HG02973 (cell line): Measurements from ENCODE around the gene DAND5.
"Not testable (repeated sequence)": the region's sequence is repeated elsewhere in the genome, so short reads cannot be mapped to it uniquely, and the experiment has no call there.

Source experiments
- ATAC-seq: cut with Tn5 transposase; IDR thresholded peaks from one replicate; pipeline ENCODE4 v1.9.1; 2021; ENCODE audit warnings: moderate library complexity; ENCODE audit not compliant: unreplicated experiment

Gene DAND5

DNA sequence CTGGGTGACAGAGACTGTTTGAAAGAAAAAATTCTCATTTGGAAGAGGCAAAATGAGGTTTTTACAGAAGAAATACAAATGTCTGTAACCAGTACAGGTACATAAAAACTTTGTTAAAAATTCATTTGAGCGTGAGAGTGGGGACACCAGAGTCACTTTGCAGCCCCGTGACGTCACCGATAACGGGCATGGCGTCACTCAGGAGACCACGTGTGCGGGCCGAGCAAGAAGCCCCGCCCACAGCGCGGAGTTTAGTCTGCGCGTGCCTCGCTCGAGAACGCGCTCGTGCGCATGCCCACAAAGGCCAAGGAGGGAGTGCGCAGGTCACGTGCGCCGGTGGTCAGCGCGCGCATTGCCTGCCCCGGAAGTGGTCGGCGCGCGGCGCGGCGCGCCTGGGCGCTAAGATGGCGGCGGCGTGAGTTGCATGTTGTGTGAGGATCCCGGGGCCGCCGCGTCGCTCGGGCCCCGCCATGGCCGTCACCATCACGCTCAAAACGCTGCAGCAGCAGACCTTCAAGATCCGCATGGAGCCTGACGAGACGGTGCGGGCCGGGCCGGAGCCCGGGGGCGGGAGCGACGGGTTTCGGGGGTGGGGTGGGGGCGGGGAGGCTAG is 23.8 kb upstream of the DAND5 start, which contains the start of gene RAD23A:
Gene RAD23A (plus strand): TSS at position 384 of the 613 bp plus-strand sequence. CDS start 87 bp downstream, at position 471.
- ATAC-seq: peak; percentile 66

DNA sequence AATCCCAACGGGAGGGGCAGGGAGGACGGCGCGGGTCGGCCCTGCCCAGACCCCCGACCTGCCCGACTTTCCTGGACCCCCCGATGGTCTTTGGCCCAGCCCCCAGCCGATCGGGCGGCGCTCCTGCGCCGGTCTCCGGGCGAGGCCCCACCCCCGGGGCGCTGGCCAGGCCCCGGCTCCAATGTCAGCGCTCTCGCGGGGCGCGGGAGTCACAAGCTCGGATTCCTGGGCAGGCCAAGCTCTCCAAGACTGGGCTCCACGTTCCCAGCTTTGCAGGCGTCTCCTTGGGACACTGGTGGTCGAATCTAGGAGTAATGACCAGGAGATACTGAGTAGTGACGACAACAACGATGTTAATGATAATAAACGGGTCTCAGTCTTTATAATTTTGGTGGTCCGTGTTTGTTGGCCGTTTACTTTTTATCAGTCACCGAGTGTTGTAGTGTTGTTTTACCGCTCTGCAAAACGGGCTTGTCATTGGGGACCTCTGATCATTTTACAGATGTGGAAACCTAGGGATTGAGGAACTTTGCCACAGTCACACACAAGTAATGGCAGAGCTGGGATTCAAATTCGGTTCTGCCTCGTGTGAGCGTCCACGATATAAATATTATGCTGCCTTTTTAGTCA is 23.2 kb upstream of the DAND5 start:
- ATAC-seq: peak; percentile 30

DNA sequence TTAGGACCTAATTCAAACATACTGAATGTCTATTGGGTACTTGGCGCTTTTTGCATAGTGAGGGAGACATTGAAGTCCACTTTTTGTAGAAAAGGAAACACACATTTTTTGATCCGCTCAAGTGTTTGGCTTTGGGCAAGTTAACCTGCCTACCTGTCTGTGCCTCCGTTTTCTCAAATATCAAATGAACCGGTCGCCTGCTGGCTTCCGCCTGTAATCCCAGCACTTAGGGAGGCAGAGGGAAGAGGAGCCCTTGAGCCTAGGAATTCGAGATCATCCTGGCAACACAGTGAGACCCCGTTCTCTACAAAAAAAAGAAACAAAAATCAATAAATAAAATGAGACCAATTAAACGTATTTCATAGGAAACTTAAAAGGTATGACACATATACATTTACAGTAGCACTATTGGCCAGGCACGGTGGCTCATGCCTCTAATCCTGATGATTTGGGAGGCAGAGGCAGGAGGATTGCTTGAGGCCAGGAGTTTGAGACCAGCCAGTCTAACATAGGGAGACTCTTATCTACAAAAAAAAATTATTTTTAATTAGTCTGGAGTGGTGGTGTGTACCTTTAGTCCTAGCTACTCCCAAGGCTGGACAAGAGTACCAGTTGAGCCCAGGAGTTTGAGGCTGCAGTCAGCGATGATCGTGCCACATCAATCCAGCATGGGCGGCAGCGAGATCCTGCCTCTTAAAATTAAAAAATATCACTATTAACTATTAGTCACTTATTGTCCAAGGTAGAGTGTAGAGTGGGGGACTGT is 22.5 kb upstream of the DAND5 start:
- ATAC-seq: no peak

DNA sequence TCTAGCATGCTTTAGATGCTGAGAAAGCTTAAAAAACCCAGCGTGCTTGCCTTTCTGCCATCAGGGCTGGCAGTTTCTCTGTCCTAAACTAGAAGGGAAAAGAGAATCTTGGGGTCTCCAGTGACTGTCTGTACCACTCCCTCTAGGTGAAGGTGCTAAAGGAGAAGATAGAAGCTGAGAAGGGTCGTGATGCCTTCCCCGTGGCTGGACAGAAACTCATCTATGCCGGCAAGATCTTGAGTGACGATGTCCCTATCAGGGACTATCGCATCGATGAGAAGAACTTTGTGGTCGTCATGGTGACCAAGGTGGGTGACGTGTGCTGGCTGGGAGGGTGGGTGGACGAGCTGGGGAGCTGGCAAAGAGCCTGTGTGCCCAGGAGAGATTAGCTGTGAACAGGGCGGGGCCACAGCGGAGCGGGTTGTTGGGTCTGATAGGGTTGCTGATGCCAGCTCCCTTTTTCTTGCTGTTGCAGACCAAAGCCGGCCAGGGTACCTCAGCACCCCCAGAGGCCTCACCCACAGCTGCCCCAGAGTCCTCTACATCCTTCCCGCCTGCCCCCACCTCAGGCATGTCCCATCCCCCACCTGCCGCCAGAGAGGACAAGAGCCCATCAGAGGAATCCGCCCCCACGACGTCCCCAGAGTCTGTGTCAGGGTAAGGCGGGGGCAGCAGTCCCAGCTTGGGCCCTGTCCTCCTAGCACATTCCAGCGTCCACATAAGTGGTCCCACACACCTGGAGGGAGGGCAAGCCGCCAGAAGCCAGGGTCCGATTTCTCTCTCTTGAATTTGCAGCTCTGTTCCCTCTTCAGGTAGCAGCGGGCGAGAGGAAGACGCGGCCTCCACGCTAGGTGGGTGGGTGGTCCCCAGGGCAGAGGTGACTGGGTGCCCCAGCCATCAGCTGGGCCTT is 21.4 kb upstream of the DAND5 start:
- ATAC-seq: no peak

DNA sequence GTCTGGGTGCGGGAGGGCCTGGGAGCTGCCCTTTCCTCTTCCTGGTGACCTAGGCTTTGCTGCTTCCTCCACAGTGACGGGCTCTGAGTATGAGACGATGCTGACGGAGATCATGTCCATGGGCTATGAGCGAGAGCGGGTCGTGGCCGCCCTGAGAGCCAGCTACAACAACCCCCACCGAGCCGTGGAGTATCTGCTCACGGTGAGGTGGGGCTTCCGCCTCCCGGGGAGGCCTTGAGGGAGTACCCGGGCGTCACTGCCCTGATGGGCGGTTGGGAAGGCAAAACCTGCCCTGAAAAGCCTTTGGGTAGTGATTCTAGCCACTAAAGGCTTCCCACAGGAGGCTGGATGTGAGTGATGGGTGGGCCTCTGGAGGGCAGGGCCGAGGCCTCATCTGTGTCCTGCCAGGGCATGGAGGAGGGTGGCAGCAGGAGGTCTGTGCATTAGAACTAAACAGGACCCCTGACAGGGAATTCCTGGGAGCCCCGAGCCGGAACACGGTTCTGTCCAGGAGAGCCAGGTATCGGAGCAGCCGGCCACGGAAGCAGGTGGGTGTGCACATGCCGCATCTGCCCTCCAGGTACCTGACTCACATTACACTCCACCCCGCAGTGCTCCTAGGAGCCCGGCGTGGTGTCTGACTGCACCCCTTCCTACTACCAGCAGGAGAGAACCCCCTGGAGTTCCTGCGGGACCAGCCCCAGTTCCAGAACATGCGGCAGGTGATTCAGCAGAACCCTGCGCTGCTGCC is 20.6 kb upstream of the DAND5 start:
- no peak for ATAC-seq

DNA sequence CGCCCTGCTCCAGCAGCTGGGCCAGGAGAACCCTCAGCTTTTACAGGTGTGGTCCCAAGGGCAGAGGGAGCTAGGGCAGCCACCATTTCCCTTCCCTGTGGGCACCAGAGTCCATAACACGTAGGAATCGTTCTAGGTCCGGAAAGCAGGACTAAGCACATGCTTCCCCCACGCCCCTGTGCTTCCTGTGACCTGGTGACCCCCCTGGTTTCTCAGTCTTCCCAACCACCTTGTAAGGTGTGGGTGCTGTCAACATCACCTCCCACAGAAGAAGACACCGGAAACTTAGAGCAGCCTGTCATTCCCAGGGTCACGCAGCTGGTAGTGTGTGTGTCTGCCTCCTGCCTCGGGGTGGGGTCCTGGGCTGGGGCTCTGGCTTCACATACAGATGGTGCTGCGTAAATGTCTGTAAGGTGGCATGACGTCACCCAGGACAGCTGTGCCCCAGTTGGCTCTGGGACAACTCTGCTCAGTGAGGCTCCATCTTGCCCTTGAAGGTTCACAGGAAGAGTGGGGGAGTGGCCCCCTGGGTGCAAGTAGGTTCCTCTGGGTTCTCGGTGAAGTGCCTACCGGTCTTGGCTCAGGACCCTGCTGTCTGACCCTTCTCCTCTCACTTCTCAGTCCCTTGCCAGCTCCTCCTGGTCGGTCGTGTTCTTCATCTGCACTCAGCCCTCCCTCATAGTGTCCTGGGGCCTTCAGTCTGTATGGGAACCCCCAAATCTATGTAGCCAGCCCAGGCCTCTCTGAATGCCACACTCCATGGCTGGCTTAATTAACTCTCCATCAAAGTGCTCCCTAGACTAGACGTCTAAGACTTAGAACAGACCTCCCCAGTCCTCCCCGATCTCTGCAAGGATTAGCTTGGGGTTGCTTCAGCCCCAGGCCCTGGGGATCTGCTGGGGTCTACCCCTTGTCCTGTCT is 19.8 kb upstream of the DAND5 start:
- ATAC-seq: no peak

DNA sequence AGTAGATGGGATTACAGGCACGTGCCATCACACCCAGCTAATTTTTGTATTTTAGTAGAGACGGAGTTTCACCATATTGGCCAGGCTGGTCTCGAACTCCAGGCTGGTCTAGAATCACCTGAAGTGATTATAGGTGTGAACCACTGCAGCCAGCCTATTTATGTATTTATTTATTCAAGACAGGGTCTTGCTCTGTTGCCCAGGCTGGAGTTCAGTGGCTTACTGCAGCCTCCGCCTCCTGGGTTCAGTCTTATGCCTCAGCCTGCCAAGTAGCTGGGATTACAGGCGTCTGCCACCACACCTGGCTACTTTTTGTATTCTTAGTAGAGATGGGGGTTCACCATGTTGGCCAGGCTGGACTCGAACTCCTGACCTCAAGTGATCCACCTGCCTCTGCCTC is 17.3 kb upstream of the DAND5 start:
- not testable (repeated sequence) for ATAC-seq

DNA sequence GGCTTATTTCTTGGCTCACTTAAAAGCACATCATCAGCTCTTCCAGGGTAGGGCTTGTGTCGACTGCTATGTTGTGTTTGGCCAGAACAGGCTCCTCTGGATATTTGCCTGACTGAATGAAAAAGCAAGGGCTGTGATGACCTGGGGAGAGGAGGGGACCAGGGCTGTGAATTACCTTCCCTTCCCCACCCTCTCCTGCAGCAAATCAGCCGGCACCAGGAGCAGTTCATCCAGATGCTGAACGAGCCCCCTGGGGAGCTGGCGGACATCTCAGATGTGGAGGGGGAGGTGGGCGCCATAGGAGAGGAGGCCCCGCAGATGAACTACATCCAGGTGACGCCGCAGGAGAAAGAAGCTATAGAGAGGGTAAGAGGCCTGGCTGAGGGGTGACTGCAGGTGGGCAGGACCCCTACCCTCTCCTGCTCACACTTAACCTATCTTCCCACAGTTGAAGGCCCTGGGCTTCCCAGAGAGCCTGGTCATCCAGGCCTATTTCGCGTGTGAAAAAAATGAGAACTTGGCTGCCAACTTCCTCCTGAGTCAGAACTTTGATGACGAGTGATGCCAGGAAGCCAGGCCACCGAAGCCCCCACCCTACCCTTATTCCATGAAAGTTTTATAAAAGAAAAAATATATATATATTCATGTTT is 16.8 kb upstream of the DAND5 start:
- no peak for ATAC-seq

DNA sequence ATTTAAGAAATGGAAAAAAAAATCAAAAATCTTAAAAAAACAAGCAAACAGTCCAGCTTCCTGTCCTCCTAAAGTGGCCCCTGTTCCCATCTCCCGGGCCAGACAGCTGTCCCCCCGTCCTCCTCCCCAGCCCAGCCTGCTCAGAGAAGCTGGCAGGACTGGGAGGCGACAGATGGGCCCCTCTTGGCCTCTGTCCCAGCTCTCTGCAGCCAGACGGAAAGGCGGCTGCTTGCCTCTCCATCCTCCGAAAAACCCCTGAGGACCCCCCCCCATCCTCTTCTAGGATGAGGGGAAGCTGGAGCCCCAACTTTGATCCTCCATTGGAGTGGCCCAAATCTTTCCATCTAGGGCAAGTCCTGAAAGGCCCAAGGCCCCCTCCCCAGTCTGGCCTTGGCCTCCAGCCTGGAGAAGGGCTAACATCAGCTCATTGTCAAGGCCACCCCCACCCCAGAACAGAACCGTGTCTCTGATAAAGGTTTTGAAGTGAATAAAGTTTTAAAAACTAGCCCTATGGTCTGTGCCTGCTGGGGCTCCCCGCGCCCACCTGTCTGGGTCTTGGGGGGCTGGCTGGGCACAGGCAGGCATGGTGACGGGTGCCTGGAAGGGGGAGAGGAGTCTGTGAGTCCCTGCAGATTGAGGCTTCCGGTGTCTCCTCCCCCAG is 16.1 kb upstream of the DAND5 start:
- ATAC-seq: no peak

DNA sequence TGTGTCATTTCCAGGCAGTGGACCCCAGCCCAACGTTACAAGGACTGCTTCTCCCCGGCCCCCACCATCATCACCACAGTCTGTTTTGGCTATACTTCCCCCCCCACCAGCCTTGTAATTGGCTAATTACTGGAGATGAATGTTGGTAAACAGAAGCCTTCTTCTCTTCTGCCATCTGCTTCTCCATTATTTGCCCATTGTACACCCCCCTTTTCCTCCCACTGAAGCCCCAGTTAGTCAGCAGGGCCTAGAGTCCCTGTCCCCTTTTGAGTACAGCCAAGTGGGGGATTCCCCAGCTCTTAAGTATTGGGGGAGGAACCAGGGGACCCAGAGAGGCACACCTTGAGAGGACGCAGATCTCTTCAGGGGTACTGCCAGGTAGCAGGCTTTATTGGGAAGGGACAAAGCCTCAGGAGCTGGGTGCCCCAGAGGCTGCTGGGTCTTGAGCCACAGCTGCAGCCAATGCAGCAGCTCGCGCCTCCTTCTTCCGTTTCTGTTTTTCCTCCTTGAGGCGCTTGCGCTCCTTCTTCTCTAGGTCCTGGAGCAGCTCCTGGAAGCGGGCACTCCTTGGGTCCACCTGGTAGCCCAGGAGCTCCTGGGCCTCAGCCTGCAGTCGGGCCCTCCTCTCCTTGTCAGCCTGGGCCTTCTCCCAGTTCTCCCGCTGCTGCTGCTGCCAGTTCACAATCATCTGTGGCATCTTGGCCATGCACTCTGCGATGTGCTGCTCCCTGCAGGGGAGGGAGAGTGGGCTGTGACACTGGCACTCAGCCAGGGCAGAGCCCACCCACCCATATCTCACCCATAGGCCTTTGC is 15.4 kb upstream of the DAND5 start:
- ATAC-seq: no peak

DNA sequence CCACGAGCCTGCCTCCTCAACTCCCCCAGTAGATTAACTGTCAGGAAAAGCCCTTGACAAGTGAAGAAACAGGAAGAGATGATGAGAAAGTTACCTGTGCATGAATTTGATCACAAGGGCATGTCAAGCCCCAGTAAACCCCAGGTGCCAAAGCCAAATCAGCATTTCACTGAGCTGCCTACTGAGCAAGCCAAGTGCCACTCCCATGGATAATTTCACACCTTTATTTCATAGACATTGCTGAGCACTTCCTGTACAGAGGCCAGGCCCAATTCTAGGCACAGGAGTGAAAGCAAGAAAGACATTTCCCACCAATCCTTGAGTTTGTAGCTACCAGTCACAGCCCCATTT is 14.8 kb upstream of the DAND5 start:
- ATAC-seq: no peak

DNA sequence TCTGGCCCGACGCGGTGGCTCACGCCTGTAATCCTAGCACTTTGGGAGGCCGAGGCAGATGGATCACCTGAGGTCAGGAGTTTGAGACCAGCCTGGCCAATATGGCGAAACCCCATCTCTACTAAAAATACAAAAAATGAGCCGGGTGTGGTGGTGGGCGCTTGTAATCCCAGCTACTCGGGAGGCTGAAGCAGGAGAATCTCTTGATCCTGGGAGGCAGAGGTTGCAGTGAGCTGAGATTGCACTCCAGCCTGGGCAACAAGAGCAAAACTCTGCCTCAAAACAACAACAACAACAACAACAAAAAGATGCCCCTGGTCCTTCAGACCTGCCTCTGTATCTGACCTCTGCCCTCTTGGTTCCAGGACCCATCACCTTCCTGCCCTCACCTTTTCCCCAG is 13.8 kb upstream of the DAND5 start:
- ATAC-seq: not testable (repeated sequence)

DNA sequence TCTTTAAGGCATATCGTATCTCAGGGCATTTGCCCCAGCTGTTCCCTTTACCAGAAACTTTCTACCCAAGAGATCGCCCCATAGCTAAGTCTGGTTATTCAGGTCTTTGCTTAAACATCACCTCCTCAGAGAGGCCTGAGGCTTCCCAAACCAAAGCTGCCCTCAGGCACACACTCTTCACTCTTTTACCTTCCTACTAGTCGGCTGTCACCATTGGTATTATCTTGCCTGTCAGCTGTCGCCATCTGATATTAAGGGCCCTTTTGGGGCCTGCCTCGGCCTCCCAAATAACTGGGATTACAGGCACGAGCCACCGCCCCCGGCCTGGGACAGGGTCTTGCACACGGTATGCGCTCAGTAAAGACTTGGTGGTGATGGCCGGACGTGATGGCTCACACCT is 13.4 kb upstream of the DAND5 start:
- ATAC-seq: no peak

DNA sequence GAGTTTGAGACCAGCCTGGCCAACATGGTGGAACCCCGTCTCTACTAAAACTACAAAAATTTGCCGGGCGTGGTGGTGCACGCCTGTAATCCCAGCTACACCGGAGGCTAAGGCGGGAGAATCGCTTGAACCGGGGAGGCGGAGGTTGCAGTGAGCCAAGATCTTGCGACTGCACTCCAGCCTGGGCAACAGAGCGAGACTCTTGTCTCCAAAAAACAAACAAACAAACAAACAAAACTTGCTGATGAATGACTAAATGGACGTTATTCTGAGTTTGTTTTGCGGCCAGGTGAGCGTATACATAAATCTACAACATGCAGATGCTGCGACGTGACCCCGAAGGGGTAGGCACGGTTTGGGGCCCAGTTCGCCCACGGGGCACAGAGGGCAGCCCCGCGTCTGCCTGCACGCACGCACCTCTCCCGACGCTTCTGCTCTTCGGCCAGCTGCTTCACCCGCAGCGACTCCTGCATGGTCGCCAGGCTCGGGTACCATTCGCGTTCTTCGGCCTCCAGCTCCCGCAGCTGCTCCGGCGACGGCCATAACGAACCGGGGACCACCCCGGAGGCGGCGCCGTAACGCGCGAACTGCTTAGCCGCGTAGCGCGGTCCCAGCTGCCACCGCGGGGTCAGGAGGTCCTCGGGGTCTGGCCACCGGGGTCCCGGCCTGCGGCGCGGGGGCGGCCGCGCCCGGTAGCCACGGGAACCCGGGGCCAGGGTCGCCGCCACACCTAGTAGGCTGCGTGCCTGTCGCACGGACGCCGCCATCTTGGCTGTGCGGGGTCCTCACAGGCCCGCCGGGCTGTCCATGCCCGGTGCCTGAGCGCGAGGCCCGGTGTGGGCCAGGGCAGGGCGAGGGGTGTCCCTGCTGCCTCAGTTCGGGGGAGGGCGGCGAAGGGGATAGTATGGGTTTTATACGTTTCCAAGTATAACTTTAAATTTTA is 12.7 kb upstream of the DAND5 start, which contains the start of gene GADD45GIP1:
Gene GADD45GIP1 (minus strand): TSS at position 778 of the 943 bp plus-strand sequence. CDS start 11 bp downstream, at position 767.
- peak; percentile 55 for ATAC-seq

DNA sequence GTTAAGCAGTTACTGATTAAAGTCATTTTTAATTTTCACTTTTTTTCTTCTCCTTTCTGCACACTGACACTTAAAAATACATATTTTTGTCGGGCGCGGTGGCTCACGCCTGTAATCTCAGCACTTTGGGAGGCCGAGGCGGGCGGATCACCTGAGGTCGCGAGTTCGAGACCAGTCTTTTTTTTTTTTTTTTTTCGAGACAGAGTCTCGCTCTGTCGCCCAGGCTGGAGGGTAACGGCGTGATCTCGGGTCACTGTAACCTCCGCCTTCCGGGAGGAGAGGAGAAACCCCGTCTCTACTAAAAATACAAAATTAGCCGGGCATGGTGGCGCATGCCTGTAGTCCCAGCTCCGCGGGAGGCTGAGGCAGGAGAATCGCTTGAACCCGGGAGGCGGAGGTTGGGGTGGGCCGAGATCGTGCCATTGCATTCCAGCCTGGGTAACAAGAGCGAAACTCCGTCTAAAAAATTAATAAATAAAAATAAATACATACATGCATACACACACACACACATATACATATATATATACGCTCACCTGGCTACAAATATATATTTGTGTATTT is 11.9 kb upstream of the DAND5 start:
- ATAC-seq: not testable (repeated sequence)

DNA sequence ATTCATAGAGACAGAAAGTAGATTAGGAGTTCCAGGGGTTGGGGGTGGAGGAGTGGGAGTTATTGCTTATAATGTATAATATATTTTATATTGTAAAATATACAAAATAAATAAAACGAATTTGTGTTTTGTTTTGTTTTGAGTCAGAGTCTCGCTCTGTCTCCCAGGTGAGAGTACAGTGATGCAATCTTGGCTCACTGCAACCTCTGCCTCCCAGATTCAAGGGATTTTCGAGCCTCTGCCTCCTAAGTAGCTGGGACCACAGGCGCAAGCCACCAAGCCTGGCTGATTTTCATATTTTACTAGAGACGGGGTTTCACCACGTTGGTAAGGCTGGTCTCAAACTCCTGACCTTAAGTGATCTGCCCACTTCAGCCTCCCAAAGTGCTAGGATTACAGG is 9.9 kb upstream of the DAND5 start:
- ATAC-seq: no peak
